Osteoblast (primary cell): ENCODE data around the gene DIPK1C. TPM values are rescaled to one million over a fixed set of nuclear protein-coding genes. Genes with fewer than 3 reads are reported as not detected.

Source experiments
- DNase-seq: peaks from one replicate; pipeline ENCODE4 v3.0.0; 2011; ENCODE audit warnings: low spot score, mixed read lengths; ENCODE audit not compliant: insufficient read length; ENCODE audit errors: missing footprints
- H2AFZ ChIP-seq: 2 replicates; pipeline ENCODE4 v1.6.0; 2011; ENCODE audit warnings: mild to moderate bottlenecking, low read length
- H3K27ac ChIP-seq: 2 replicates; pipeline ENCODE4 v1.5.1; 2011; ENCODE audit warnings: mild to moderate bottlenecking, low read depth, low read length, moderate library complexity
- H3K27me3 ChIP-seq: 2 replicates; pipeline ENCODE4 v1.6.0; 2012; ENCODE audit warnings: mild to moderate bottlenecking, control low read depth, inconsistent platforms, low read length, moderate library complexity; ENCODE audit not compliant: insufficient read depth
- H3K36me3 ChIP-seq: 2 replicates; pipeline ENCODE4 v1.5.1; 2011; ENCODE audit warnings: mild to moderate bottlenecking, low read length, control low read depth, moderate library complexity; ENCODE audit not compliant: insufficient read depth
- H3K4me1 ChIP-seq: 2 replicates; pipeline ENCODE4 v1.5.1; 2011; ENCODE audit warnings: mild to moderate bottlenecking, low read length, control low read depth, moderate library complexity; ENCODE audit not compliant: insufficient read depth
- H3K4me2 ChIP-seq: 2 replicates; pipeline ENCODE4 v1.6.0; 2011; ENCODE audit warnings: mild to moderate bottlenecking, low read length; ENCODE audit not compliant: insufficient read depth
- H3K4me3 ChIP-seq: fragments of 200-600 bp; sonication (generic); 3 replicates; pipeline ENCODE4 v1.5.1; 2012; ENCODE audit warnings: mild to moderate bottlenecking, low read length, inconsistent platforms; ENCODE audit not compliant: insufficient read depth
- H3K79me2 ChIP-seq: 2 replicates; pipeline ENCODE4 v1.6.0; 2012; ENCODE audit warnings: mild to moderate bottlenecking, low read length, control low read depth, inconsistent platforms; ENCODE audit not compliant: insufficient read depth
- H3K9me3 ChIP-seq: 2 replicates; pipeline ENCODE4 v1.5.1; 2011; ENCODE audit warnings: low read depth, low read length, control low read depth
- H4K20me1 ChIP-seq: 2 replicates; pipeline ENCODE4 v1.6.0; 2012; ENCODE audit warnings: mild to moderate bottlenecking, low read length, control low read depth; ENCODE audit not compliant: insufficient read depth
- CTCF ChIP-seq: IDR thresholded peaks from 2 replicates; pipeline ENCODE4 v1.5.1; 2011; ENCODE audit warnings: mild to moderate bottlenecking, low read depth, low read length, moderate library complexity; ENCODE audit errors: extremely low read depth
- total RNA-seq: library from RNA; depleted of rRNA; stranded (reverse); fragments of >200 nt; gene quantifications from 2 replicates; pipeline ENCODE4 v1.2.3, GENCODE V29; 2012

Gene DIPK1C
- total RNA-seq, 1 donor, result not detected

GRCh38 chr18:74395648-74396154 is 61.4 kb downstream of the DIPK1C start:
- H3K79me2 ChIP-seq, result no peaks in the 10 kb centered on the region
- no peak for TF ChIP-seq CTCF
- H3K27me3 ChIP-seq, result peaks cover 15% of the 10 kb centered on the region
- no peaks in the 10 kb centered on the region for H3K4me1 ChIP-seq
- H2AFZ ChIP-seq, result no peak overlapping the region
- no peaks in the 10 kb centered on the region for H4K20me1 ChIP-seq
- H3K9me3 ChIP-seq, result no peaks in the 10 kb centered on the region
- no peaks in the 10 kb centered on the region for H3K36me3 ChIP-seq
- H3K27ac ChIP-seq, result no peak overlapping the region
- DNase-seq, result no peak
- H3K4me2 ChIP-seq, result no peak overlapping the region
- no peak overlapping the region for H3K4me3 ChIP-seq

- no peaks in the 10 kb centered on the region for H3K36me3 ChIP-seq
- no peak for DNase-seq
- H4K20me1 ChIP-seq, result no peaks in the 10 kb centered on the region
- H3K4me3 ChIP-seq, result no peak overlapping the region
- H3K27me3 ChIP-seq, result peaks cover 13% of the 10 kb centered on the region
- H3K27ac ChIP-seq, result no peak overlapping the region
- no peaks in the 10 kb centered on the region for H3K79me2 ChIP-seq
- H2AFZ ChIP-seq, result no peak overlapping the region
- H3K9me3 ChIP-seq, result no peaks in the 10 kb centered on the region
- H3K4me1 ChIP-seq, result no peaks in the 10 kb centered on the region
- H3K4me2 ChIP-seq, result no peak overlapping the region
- no peak for TF ChIP-seq CTCF
Measured at GRCh38 chr18:74395006-74395405, 62.1 kb downstream of the DIPK1C start.

- no peak overlapping the region for H3K27ac ChIP-seq
- no peak overlapping the region for H3K4me3 ChIP-seq
- H3K27me3 ChIP-seq, result peaks cover 4% of the 10 kb centered on the region
- no peak overlapping the region for H3K4me2 ChIP-seq
- no peaks in the 10 kb centered on the region for H3K9me3 ChIP-seq
- no peaks in the 10 kb centered on the region for H3K36me3 ChIP-seq
- no peaks in the 10 kb centered on the region for H3K4me1 ChIP-seq
- H3K79me2 ChIP-seq, result no peaks in the 10 kb centered on the region
- no peak for TF ChIP-seq CTCF
- DNase-seq, result no peak
- H2AFZ ChIP-seq, result no peak overlapping the region
- no peaks in the 10 kb centered on the region for H4K20me1 ChIP-seq
Measured at GRCh38 chr18:74392323-74392722, 64.8 kb downstream of the DIPK1C start.

- no peaks in the 10 kb centered on the region for H3K79me2 ChIP-seq
- peaks cover 4% of the 10 kb centered on the region for H3K27me3 ChIP-seq
- no peaks in the 10 kb centered on the region for H4K20me1 ChIP-seq
- H2AFZ ChIP-seq, result no peak overlapping the region
- H3K9me3 ChIP-seq, result no peaks in the 10 kb centered on the region
- TF ChIP-seq CTCF, result no peak
- H3K27ac ChIP-seq, result no peak overlapping the region
- H3K4me2 ChIP-seq, result no peak overlapping the region
- no peak for DNase-seq
- no peaks in the 10 kb centered on the region for H3K36me3 ChIP-seq
- no peaks in the 10 kb centered on the region for H3K4me1 ChIP-seq
- H3K4me3 ChIP-seq, result no peak overlapping the region
Measured at GRCh38 chr18:74390900-74391299, 66.2 kb downstream of the DIPK1C start.
